HepG2 (cell line): ENCODE data around the gene SF3B6. TPM values are rescaled to one million over a fixed set of nuclear protein-coding genes. Genes with fewer than 3 reads are reported as not detected.

Source experiments
- JUNB ChIP-seq: sonication (generic); formaldehyde crosslinking; IDR thresholded peaks from 2 replicates; pipeline ENCODE4 v1.8.0; 2022; ENCODE audit warnings: missing genetic modification reagents, mild to moderate bottlenecking, borderline replicate concordance
- NR2F6 ChIP-seq, 2 experiments: IDR thresholded peaks; 2 replicates each; pipeline ENCODE4 v1.6.1; 2016; ENCODE audit warnings: antibody characterized with exemption in 1 of 2, mild to moderate bottlenecking in 1 of 2
- PHF8 ChIP-seq: sonication (generic); formaldehyde crosslinking; IDR thresholded peaks from 2 replicates; pipeline ENCODE4 v1.5.0; 2020; ENCODE audit warnings: missing genetic modification reagents
- SMAD3 ChIP-seq: sonication (generic); formaldehyde crosslinking; IDR thresholded peaks from 2 replicates; pipeline ENCODE4 v1.4.0; 2020; ENCODE audit warnings: missing genetic modification reagents
- SUZ12 ChIP-seq: fragments of 150-350 bp; IDR thresholded peaks from 2 replicates; pipeline ENCODE4 v1.6.1; 2014; ENCODE audit warnings: low read depth, low read length
- YEATS2 ChIP-seq: sonication (generic); formaldehyde crosslinking; IDR thresholded peaks from 2 replicates; pipeline ENCODE4 v1.4.0; 2020; ENCODE audit warnings: missing genetic modification reagents, borderline replicate concordance
- ZKSCAN5 ChIP-seq: sonication (generic); formaldehyde crosslinking; IDR thresholded peaks from 2 replicates; pipeline ENCODE4 v1.5.1; 2020; ENCODE audit warnings: mild to moderate bottlenecking, missing genetic modification reagents
- ZNF235 ChIP-seq: sonication (generic); formaldehyde crosslinking; IDR thresholded peaks from 2 replicates; pipeline ENCODE4 v1.8.1; 2023; ENCODE audit warnings: mild to moderate bottlenecking, missing genetic modification reagents, borderline replicate concordance
- ZNF34 ChIP-seq: sonication (generic); formaldehyde crosslinking; IDR thresholded peaks from 2 replicates; pipeline ENCODE4 v1.4.0; 2020; ENCODE audit warnings: mild to moderate bottlenecking, missing genetic modification reagents, borderline replicate concordance
- ZNF546 ChIP-seq: sonication (generic); formaldehyde crosslinking; conservative IDR thresholded peaks from 2 replicates; pipeline ENCODE4 v1.8.1; 2023; ENCODE audit warnings: mild to moderate bottlenecking, missing genetic modification reagents
- ZNF776 ChIP-seq: sonication (generic); formaldehyde crosslinking; IDR thresholded peaks from 2 replicates; pipeline ENCODE4 v1.4.0; 2020; ENCODE audit warnings: mild to moderate bottlenecking, missing genetic modification reagents
- ZSCAN20 ChIP-seq: sonication (generic); formaldehyde crosslinking; IDR thresholded peaks from 2 replicates; pipeline ENCODE4 v1.4.0; 2020; ENCODE audit warnings: missing genetic modification reagents, mild to moderate bottlenecking, borderline replicate concordance
- ZSCAN25 ChIP-seq: sonication (generic); formaldehyde crosslinking; IDR thresholded peaks from 2 replicates; pipeline ENCODE4 v1.8.0; 2022; ENCODE audit warnings: mild to moderate bottlenecking, missing genetic modification reagents
- polyA plus RNA-seq, 8 experiments: library from polyadenylated mRNA; depleted of rRNA in 3 of 8; stranded (reverse) in 7 of 8; unstranded in 1 of 8; fragments of >200 nt; fragmentation: Illumina TruSeq in 4 of 8; extraction: Trizol in 4 of 8; gene quantifications; 2 replicates each; pipeline versions ENCODE4 v1.2.1 to v1.2.3, GENCODE V29; 2011 to 2016; ENCODE audit warnings: low read depth in 4 of 8, missing spikeins in 1 of 8, mixed read lengths in 1 of 8; ENCODE audit not compliant: insufficient read depth in 1 of 8
- total RNA-seq, 5 experiments: library from RNA; depleted of rRNA; stranded (reverse); fragments of >200 nt; fragmentation: Illumina TruSeq; extraction: Trizol; gene quantifications; 2 replicates each; pipeline ENCODE4 v1.2.3, GENCODE V29; 2016; ENCODE audit warnings: low read depth in 1 of 5
- TF ChIP-seq, protein P1 (sequence below): fragments of 450-650 bp; IDR thresholded peaks from 2 replicates; pipeline ENCODE4 v1.6.1; 2016
- TF ChIP-seq, protein P2 (sequence below): sonication (generic); formaldehyde crosslinking; IDR thresholded peaks from 2 replicates; pipeline ENCODE4 v1.4.0; 2020; ENCODE audit warnings: mild to moderate bottlenecking, missing genetic modification reagents
- TF ChIP-seq, protein P3 (sequence below): sonication (generic); formaldehyde crosslinking; IDR thresholded peaks from 2 replicates; pipeline ENCODE4 v1.5.1; 2020; ENCODE audit warnings: mild to moderate bottlenecking, missing genetic modification reagents
- TF ChIP-seq, protein P4 (sequence below), 2 experiments: fragments of 450-650 bp in 1 of 2; sonication (generic) in 1 of 2; formaldehyde crosslinking; IDR thresholded peaks; 2 replicates each; pipeline versions ENCODE4 v1.5.0 to v1.8.0; 2020 to 2022; ENCODE audit warnings: mild to moderate bottlenecking in 1 of 2, missing genetic modification reagents in 1 of 2
- TF ChIP-seq, protein P5 (sequence below): sonication (generic); formaldehyde crosslinking; conservative IDR thresholded peaks from 2 replicates; pipeline ENCODE4 v1.8.0; 2022; ENCODE audit warnings: missing genetic modification reagents

The SF3B6 gene
- total and polyA plus RNA-seq, 2 of the 13 experiments (the other 11 are each of a cell fraction or from before 2014, with no cell fraction given): 177 to 182 TPM

DNA sequence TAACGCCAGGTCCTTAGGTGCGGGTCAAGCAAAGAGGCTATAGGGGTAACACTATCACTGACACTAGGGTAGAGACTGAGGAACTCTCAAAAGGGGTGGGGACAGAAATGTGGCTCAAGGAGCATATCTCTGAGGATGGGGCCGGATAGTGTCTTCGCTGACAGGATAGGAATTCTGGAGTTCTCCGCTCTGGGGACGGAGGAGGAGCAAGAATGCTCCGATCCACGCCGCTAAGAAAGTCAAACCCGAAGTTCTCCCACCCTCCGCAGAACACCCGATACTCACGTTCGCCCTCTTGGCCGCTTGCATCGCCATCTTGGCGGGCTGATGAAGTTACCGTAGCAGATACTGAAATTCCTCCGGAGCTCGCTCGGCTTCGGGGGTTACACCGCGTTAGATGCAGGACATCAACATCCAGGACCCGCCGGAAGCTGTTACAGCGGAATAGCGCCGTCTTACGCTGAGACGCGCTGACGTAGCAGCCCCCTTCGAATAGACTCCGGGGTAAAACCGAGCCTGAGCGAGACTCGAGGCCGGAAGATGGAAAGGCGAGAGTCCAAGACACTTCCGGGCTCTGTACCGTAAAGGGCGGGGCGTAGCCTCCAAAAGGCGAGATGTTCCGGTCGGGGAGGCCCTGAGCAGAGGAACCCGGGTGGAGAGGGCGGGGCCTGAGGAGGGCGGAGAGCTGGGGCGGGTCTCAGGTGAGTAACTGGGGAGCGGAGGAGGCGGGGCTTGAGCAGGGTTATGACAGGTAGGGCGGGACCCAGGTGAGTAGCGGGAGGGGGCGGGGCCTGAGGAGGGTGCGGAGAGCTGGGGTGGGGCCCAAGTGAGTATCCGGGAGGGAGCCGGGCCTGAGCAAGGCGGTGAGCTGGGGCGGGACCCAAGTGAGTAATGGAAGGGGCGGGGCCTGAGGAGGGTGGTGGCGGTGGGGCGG lies at the start of gene SF3B6 (continued):
- peak; percentile 88 for TF ChIP-seq PHF8 (CRISPR knock-in tag)
- TF ChIP-seq ZNF546 (CRISPR knock-in tag): peak; percentile 90; the same call in 1 of the 2 replicates
- TF ChIP-seq, protein P1, sequence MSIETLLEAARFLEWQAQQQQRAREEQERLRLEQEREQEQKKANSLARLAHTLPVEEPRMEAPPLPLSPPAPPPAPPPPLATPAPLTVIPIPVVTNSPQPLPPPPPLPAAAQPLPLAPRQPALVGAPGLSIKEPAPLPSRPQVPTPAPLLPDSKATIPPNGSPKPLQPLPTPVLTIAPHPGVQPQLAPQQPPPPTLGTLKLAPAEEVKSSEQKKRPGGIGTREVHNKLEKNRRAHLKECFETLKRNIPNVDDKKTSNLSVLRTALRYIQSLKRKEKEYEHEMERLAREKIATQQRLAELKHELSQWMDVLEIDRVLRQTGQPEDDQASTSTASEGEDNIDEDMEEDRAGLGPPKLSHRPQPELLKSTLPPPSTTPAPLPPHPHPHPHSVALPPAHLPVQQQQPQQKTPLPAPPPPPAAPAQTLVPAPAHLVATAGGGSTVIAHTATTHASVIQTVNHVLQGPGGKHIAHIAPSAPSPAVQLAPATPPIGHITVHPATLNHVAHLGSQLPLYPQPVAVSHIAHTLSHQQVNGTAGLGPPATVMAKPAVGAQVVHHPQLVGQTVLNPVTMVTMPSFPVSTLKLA: peak; percentile 36; the same call in 1 of the 2 replicates
- TF ChIP-seq ZSCAN25: no peak
- TF ChIP-seq, protein P2, sequence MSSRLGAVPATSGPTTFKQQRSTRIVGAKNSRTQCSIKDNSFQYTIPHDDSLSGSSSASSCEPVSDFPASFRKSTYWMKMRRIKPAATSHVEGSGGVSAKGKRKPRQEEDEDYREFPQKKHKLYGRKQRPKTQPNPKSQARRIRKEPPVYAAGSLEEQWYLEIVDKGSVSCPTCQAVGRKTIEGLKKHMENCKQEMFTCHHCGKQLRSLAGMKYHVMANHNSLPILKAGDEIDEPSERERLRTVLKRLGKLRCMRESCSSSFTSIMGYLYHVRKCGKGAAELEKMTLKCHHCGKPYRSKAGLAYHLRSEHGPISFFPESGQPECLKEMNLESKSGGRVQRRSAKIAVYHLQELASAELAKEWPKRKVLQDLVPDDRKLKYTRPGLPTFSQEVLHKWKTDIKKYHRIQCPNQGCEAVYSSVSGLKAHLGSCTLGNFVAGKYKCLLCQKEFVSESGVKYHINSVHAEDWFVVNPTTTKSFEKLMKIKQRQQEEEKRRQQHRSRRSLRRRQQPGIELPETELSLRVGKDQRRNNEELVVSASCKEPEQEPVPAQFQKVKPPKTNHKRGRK (CRISPR knock-in tag): no peak
- TF ChIP-seq ZKSCAN5 (CRISPR knock-in tag): peak; percentile 76; the same call in 1 of the 2 replicates
- TF ChIP-seq, protein P3, sequence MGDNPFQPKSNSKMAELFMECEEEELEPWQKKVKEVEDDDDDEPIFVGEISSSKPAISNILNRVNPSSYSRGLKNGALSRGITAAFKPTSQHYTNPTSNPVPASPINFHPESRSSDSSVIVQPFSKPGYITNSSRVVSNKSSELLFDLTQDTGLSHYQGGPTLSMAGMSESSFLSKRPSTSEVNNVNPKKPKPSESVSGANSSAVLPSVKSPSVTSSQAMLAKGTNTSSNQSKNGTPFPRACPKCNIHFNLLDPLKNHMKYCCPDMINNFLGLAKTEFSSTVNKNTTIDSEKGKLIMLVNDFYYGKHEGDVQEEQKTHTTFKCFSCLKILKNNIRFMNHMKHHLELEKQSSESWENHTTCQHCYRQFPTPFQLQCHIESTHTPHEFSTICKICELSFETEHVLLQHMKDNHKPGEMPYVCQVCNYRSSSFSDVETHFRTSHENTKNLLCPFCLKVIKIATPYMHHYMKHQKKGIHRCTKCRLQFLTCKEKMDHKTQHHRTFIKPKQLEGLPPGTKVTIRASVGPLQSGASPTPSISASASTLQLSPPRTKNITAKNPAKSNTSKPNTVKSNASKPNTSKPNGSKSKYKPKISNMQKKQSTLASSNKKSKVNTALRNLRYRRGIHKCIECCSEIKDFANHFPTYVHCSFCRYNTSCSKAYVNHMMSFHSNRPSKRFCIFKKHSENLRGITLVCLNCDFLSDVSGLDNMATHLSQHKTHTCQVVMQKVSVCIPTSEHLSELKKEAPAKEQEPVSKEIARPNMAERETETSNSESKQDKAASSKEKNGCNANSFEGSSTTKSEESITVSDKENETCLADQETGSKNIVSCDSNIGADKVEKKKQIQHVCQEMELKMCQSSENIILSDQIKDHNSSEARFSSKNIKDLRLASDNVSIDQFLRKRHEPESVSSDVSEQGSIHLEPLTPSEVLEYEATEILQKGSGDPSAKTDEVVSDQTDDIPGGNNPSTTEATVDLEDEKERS: peak; percentile 92; the same call in 1 of the 2 replicates
- TF ChIP-seq ZNF235 (CRISPR knock-in tag): peak; percentile 69; the same call in 1 of the 2 replicates
- TF ChIP-seq, protein P4, sequence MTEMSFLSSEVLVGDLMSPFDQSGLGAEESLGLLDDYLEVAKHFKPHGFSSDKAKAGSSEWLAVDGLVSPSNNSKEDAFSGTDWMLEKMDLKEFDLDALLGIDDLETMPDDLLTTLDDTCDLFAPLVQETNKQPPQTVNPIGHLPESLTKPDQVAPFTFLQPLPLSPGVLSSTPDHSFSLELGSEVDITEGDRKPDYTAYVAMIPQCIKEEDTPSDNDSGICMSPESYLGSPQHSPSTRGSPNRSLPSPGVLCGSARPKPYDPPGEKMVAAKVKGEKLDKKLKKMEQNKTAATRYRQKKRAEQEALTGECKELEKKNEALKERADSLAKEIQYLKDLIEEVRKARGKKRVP (CRISPR knock-in tag; IDR thresholded peaks at IDR 0.05): peak in 1 of 2 experiments; percentile 57; a peak in 1 of 4 replicates
- TF ChIP-seq JUNB (CRISPR knock-in tag): no peak
- peak; percentile 96; the same call in 1 of the 2 replicates for TF ChIP-seq ZNF34
- TF ChIP-seq, protein P5, sequence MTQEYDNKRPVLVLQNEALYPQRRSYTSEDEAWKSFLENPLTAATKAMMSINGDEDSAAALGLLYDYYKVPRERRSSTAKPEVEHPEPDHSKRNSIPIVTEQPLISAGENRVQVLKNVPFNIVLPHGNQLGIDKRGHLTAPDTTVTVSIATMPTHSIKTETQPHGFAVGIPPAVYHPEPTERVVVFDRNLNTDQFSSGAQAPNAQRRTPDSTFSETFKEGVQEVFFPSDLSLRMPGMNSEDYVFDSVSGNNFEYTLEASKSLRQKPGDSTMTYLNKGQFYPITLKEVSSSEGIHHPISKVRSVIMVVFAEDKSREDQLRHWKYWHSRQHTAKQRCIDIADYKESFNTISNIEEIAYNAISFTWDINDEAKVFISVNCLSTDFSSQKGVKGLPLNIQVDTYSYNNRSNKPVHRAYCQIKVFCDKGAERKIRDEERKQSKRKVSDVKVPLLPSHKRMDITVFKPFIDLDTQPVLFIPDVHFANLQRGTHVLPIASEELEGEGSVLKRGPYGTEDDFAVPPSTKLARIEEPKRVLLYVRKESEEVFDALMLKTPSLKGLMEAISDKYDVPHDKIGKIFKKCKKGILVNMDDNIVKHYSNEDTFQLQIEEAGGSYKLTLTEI: no peak
- peak; percentile 100 for TF ChIP-seq YEATS2 (CRISPR knock-in tag)
- peak; percentile 41; the same call in 1 of the 2 replicates for TF ChIP-seq NR2F6 (IDR thresholded peaks at IDR 0.05)
- TF ChIP-seq NR2F6 (CRISPR knock-in tag; IDR thresholded peaks at IDR 0.05): peak; percentile 74; the same call in 1 of the 2 replicates
- peak; percentile 79; the same call in 1 of the 2 replicates for TF ChIP-seq ZNF776 (CRISPR knock-in tag)
- peak; percentile 99 for TF ChIP-seq SMAD3 (CRISPR knock-in tag)
- TF ChIP-seq ZSCAN20 (CRISPR knock-in tag): 0 out of 2 replicates have a peak, but pooled peaks have one; percentile 66
- TF ChIP-seq SUZ12: no peak
